ENCODE results near the gene PTPRG.

DNA sequence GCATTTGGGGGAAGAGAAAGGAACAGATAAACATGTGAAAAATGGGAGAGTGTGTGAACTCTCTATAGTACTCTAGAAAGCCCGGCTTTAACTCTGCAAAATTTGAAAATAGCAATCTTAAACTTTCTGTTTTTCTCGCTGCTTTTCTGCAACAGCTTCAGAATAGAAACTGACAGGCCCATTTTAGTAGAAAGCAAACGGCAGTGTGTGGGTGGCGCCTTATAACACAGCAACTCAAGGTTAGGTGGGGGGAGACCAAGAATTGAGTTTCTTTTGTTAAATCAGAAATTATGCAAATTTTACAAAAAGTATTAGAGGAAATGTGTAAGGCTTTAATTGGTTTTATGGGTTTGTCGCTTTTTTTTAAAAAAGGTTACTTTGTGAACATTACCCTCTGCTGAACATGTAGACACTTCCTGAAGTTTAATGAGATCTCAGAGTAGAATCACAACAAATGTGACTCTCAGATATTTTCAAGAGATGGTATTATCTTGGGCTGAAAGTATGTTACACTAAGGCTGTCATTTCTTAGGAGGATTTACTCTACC is 107.0 kb downstream of the PTPRG start:
- TF ChIP-seq, protein P1, sequence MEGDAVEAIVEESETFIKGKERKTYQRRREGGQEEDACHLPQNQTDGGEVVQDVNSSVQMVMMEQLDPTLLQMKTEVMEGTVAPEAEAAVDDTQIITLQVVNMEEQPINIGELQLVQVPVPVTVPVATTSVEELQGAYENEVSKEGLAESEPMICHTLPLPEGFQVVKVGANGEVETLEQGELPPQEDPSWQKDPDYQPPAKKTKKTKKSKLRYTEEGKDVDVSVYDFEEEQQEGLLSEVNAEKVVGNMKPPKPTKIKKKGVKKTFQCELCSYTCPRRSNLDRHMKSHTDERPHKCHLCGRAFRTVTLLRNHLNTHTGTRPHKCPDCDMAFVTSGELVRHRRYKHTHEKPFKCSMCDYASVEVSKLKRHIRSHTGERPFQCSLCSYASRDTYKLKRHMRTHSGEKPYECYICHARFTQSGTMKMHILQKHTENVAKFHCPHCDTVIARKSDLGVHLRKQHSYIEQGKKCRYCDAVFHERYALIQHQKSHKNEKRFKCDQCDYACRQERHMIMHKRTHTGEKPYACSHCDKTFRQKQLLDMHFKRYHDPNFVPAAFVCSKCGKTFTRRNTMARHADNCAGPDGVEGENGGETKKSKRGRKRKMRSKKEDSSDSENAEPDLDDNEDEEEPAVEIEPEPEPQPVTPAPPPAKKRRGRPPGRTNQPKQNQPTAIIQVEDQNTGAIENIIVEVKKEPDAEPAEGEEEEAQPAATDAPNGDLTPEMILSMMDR (IDR thresholded peaks at IDR 0.05), result no peak
- TF ChIP-seq POLR2A (IDR thresholded peaks at IDR 0.05), result no peak
